Measurements from ENCODE around the gene SLC9A9. TPM values are rescaled to one million over a fixed set of nuclear protein-coding genes. Genes with fewer than 3 reads are reported as not detected.

Gene SLC9A9
- total and polyA plus RNA-seq, 2 of the 8 experiments (the other 6 are each of a cell fraction or from before 2014, with no cell fraction given): 0.48 to 1.1 TPM

GRCh38 chr3:143850877-143851276 is 2.6 kb upstream of the SLC9A9 start:
- Histone ChIP-seq H2AFZ (ENCODE audit: low read length) (no peak overlapping the region), H3K4ac (replicated peaks; ENCODE audit: insufficient read length, low read depth, low read length) (no peak overlapping the region), H3K4me2 (ENCODE audit: insufficient read depth in 1 of 2, low read depth in 2 of 2, low read length in 2 of 2) (no peak overlapping the region), H2BK15ac (ENCODE audit: low read length) (no peak overlapping the region), H2BK12ac (ENCODE audit: low read depth, low read length) (no peak overlapping the region), H3K27me3 (replicated peaks in 1 of 4; ENCODE audit: control insufficient read depth in 3 of 4, extremely low read depth in 1 of 4, insufficient read depth in 3 of 4, low read length in 3 of 4) (no peaks in the 10 kb centered on the region), H2BK120ac (replicated peaks; ENCODE audit: low read depth, low read length) (no peak overlapping the region), H3K79me1 (ENCODE audit: low read depth, low read length) (no peaks in the 10 kb centered on the region), H3K36me3 (ENCODE audit: control insufficient read depth in 2 of 4, insufficient read depth in 4 of 4, low read length in 3 of 4) (no peaks in the 10 kb centered on the region), H3K23ac (ENCODE audit: insufficient read length) (no peak overlapping the region), H3K9ac (replicated peaks in 1 of 4; ENCODE audit: extremely low read depth in 1 of 4, low read depth in 3 of 4, low read length in 3 of 4) (no peak overlapping the region), H3K79me2 (ENCODE audit: control insufficient read depth in 1 of 2, insufficient read depth in 2 of 2, low read length in 2 of 2) (no peaks in the 10 kb centered on the region), H3K56ac (replicated peaks; ENCODE audit: insufficient read length, low read depth, low read length) (no peak overlapping the region), H3K18ac (ENCODE audit: extremely low read depth, low read length) (no peak overlapping the region), H2BK20ac (ENCODE audit: low read length) (no peak overlapping the region), H2AK5ac (ENCODE audit: low read depth, low read length) (no peak overlapping the region), H3K14ac (ENCODE audit: insufficient read length) (no peak overlapping the region), H3K27ac (ENCODE audit: low read depth, low read length) (no peak overlapping the region), H3K9me3 (ENCODE audit: insufficient read depth in 2 of 2, low read depth in 1 of 2, low read length in 1 of 2) (no peaks in the 10 kb centered on the region), H4K5ac (ENCODE audit: insufficient read length, low read depth, low read length) (no peak overlapping the region), H3K4me1 (replicated peaks in 1 of 4; ENCODE audit: control insufficient read depth in 3 of 4, insufficient read depth in 4 of 4, low read length in 3 of 4) (peaks cover 0 to 10% (median 7%) of the 10 kb centered on the region in 4 experiments; a peak in 3 of 7 replicates), H4K8ac (ENCODE audit: extremely low read depth, insufficient read depth, low read length) (no peak overlapping the region), H2BK5ac (ENCODE audit: low read depth, low read length) (no peak overlapping the region), H3K23me2 (ENCODE audit: low read depth, low read length) (no peaks in the 10 kb centered on the region), H4K91ac (replicated peaks; ENCODE audit: insufficient read length, low read length) (no peak overlapping the region), H4K20me1 (replicated peaks in 1 of 2; ENCODE audit: control insufficient read depth in 1 of 2, insufficient read depth in 2 of 2, low read length in 2 of 2) (no peaks in the 10 kb centered on the region), H3K4me3 (ENCODE audit: extremely low read depth in 1 of 4, insufficient read depth in 2 of 4, low read depth in 3 of 4, low read length in 4 of 4) (no peak overlapping the region)
- no peak for FAIRE-seq
- ChIA-PET CTCF (ENCODE audit: partially characterized antibody) (interaction anchor here (1.2 to 1.3 kb wide), 2 partner anchors 11 to 20 kb away, joined by 3 read pairs; no protein-coding TSS in a partner anchor), POLR2A (ENCODE audit: partially characterized antibody) (no interaction called here)
- DNase-seq (ENCODE audit: low read depth in 1 of 2, low spot score in 2 of 2): no peak
- TF ChIP-seq E2F6 (IDR thresholded peaks at IDR 0.05): no peak
- no peak for TF ChIP-seq MAFK (IDR thresholded peaks at IDR 0.05; ENCODE audit: low read depth, low read length)
- no peak for TF ChIP-seq GABPA (IDR thresholded peaks at IDR 0.05; ENCODE audit: borderline replicate concordance, insufficient read depth, low read length)
- no peak for TF ChIP-seq SP4 (IDR thresholded peaks at IDR 0.05; ENCODE audit: low read length)
- no peak for TF ChIP-seq SP2 (IDR thresholded peaks at IDR 0.05; ENCODE audit: low read length)
- no peak for TF ChIP-seq CTBP2 (IDR thresholded peaks at IDR 0.05; ENCODE audit: borderline replicate concordance, insufficient read depth, insufficient read length, low read length)
- TF ChIP-seq ASH2L (IDR thresholded peaks at IDR 0.05; ENCODE audit: low read length): no peak
- TF ChIP-seq TCF12 (IDR thresholded peaks at IDR 0.05; ENCODE audit: low read depth, low read length): no peak
- TF ChIP-seq SUZ12 (IDR thresholded peaks at IDR 0.05; ENCODE audit: low read length): no peak
- TF ChIP-seq RFX5 (IDR thresholded peaks at IDR 0.05; ENCODE audit: borderline replicate concordance, low read depth, low read length): no peak
- TF ChIP-seq NANOG (IDR thresholded peaks at IDR 0.05; ENCODE audit: insufficient read depth, low read depth, low read length, poor library complexity, severe bottlenecking): no peak
- no peak for TF ChIP-seq POLR2AphosphoS5 (IDR thresholded peaks at IDR 0.05; ENCODE audit: low read depth, low read length)
- TF ChIP-seq SRF (IDR thresholded peaks at IDR 0.05; ENCODE audit: low read depth, low read length): no peak
- no peak for TF ChIP-seq POLR2A (IDR thresholded peaks at IDR 0.05; ENCODE audit: control extremely low read depth in 1 of 2, low read depth in 2 of 2, low read length in 2 of 2)
- TF ChIP-seq CBX8 (IDR thresholded peaks at IDR 0.05; ENCODE audit: borderline replicate concordance, low read depth, low read length): no peak
- no peak for TF ChIP-seq JUND (IDR thresholded peaks at IDR 0.05; ENCODE audit: low read length)
- no peak for TF ChIP-seq BCL11A (IDR thresholded peaks at IDR 0.05; ENCODE audit: low read depth in 2 of 2, low read length in 2 of 2)
